ENCODE results near the gene NPR2. TPM values are rescaled to one million over a fixed set of nuclear protein-coding genes. Genes with fewer than 3 reads are reported as not detected.

NPR2 gene
- total RNA-seq, 1 experiment from 2014 or later = 12.5 TPM

DNA sequence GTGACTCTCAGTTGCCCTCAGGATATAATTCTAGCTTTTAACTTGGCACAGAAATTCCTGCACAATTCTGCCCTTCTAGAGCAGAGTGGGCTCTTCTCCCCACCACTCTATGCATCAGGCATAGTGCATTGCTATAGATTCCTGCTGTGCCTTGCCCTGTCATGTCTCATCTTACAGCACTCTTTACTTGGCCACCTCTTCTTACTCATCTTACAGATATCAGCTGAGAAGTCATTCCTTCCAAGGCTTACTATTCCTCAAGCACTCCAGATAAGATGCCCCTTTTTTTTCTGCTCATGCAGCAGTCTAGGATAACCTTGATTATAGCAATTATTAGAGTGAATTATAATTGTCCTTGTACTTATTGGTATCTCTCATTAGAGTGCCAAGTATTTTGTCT, 31.5 kb downstream of the NPR2 start:
- Histone ChIP-seq H3K4me1 (ENCODE audit: insufficient read depth, low read length) (peaks cover 3% of the 10 kb centered on the region; the same call in 1 of the 2 replicates), H3K23ac (ENCODE audit: insufficient read length, low read depth, low read length) (no peak overlapping the region), H3K27me3 (ENCODE audit: insufficient read depth, low read length) (no peaks in the 10 kb centered on the region)

More for the DNA sequence above, 31.5 kb downstream of the NPR2 start:
- peaks cover 22 to 31% of the 10 kb centered on the region in 2 experiments for H3K4me1 Mint-ChIP-seq
- Histone ChIP-seq H2BK5ac (ENCODE audit: insufficient read length, low read length) (no peak overlapping the region), H3K23me2 (ENCODE audit: insufficient read length, low read depth, low read length, poor library complexity, severe bottlenecking) (no peaks in the 10 kb centered on the region), H3K4me2 (ENCODE audit: insufficient read depth, insufficient read length, low read length) (no peak overlapping the region), H3T11ph (ENCODE audit: low read length) (no peak overlapping the region), H3K79me2 (ENCODE audit: insufficient read depth, low read length) (no peaks in the 10 kb centered on the region), H2AFZ (ENCODE audit: low read length) (no peak overlapping the region), H4K8ac (replicated peaks; ENCODE audit: insufficient read length, low read depth, low read length) (no peak overlapping the region), H3K18ac (ENCODE audit: insufficient read length, low read depth, low read length) (no peak overlapping the region), H3K27ac (ENCODE audit: insufficient read length, low read depth, low read length) (no peak overlapping the region), H3K14ac (ENCODE audit: insufficient read depth, low read length) (no peak overlapping the region), H3K79me1 (ENCODE audit: insufficient read depth, low read depth, low read length, poor library complexity, severe bottlenecking) (no peaks in the 10 kb centered on the region), H3K56ac (ENCODE audit: insufficient read length, low read depth, low read length) (no peak overlapping the region), H4K20me1 (ENCODE audit: control insufficient read depth, insufficient read depth, insufficient read length) (no peaks in the 10 kb centered on the region), H3K9ac (ENCODE audit: extremely low read depth, insufficient read length, low read length) (no peak overlapping the region), H3K4ac (ENCODE audit: low read depth, low read length) (no peak overlapping the region), H2BK12ac (ENCODE audit: insufficient read length, low read depth, low read length) (no peak overlapping the region), H4K91ac (ENCODE audit: insufficient read length, low read depth, low read length) (no peak overlapping the region), H2BK120ac (ENCODE audit: low read depth, low read length, poor library complexity, severe bottlenecking) (no peak overlapping the region), H4K5ac (ENCODE audit: insufficient read length, low read depth, low read length) (no peak overlapping the region), H2BK15ac (ENCODE audit: low read depth, low read length) (no peak overlapping the region), H3K9me3 (ENCODE audit: control insufficient read depth, low read depth, low read length) (no peaks in the 10 kb centered on the region), H2BK20ac (ENCODE audit: low read depth, low read length, poor library complexity, severe bottlenecking) (no peak overlapping the region), H2AK5ac (ENCODE audit: insufficient read length, low read length) (no peak overlapping the region)
- H3K9me3 Mint-ChIP-seq = no peaks in the 10 kb centered on the region; a peak in 1 of 5 replicates
- DNase-seq = no peak
- H3K36me3 Mint-ChIP-seq (ENCODE audit: insufficient read depth in 1 of 3, low read depth in 3 of 3) = no peaks in the 10 kb centered on the region
- no peak overlapping the region for H3K27ac Mint-ChIP-seq
- H3K27me3 Mint-ChIP-seq (ENCODE audit: low read depth) = peaks cover under 1% of the 10 kb centered on the region
- TF ChIP-seq, protein P1, sequence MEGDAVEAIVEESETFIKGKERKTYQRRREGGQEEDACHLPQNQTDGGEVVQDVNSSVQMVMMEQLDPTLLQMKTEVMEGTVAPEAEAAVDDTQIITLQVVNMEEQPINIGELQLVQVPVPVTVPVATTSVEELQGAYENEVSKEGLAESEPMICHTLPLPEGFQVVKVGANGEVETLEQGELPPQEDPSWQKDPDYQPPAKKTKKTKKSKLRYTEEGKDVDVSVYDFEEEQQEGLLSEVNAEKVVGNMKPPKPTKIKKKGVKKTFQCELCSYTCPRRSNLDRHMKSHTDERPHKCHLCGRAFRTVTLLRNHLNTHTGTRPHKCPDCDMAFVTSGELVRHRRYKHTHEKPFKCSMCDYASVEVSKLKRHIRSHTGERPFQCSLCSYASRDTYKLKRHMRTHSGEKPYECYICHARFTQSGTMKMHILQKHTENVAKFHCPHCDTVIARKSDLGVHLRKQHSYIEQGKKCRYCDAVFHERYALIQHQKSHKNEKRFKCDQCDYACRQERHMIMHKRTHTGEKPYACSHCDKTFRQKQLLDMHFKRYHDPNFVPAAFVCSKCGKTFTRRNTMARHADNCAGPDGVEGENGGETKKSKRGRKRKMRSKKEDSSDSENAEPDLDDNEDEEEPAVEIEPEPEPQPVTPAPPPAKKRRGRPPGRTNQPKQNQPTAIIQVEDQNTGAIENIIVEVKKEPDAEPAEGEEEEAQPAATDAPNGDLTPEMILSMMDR (conservative IDR thresholded peaks at IDR 0.05) = no peak
- H3K4me3 Mint-ChIP-seq = no peak overlapping the region; a peak in 1 of 5 replicates
